Liver (tissue), 9 donors: Measurements from ENCODE around the gene KCNJ4. TPM values are rescaled to one million over a fixed set of nuclear protein-coding genes. Genes with fewer than 3 reads are reported as not detected.

Source experiments
- DNase-seq: peaks from one replicate; pipeline ENCODE4 v3.0.0-alpha.2; 2017; ENCODE audit warnings: low spot score
- H3K27ac ChIP-seq, 2 donors: one replicate each; pipeline ENCODE4 v1.7.0; 2013; ENCODE audit warnings: inconsistent platforms in 2 of 2, low read length in 2 of 2, control low read depth in 1 of 2, low read depth in 1 of 2, mild to moderate bottlenecking in 1 of 2
- H3K27me3 ChIP-seq, 4 donors: one replicate each; pipeline versions ENCODE4 v1.6.1 to v1.7.0; 2013; ENCODE audit warnings: low read length in 3 of 4, inconsistent platforms in 1 of 4, mild to moderate bottlenecking in 1 of 4, moderate library complexity in 1 of 4; ENCODE audit not compliant: control insufficient read depth in 4 of 4, insufficient read depth in 4 of 4
- H3K36me3 ChIP-seq, 4 donors: one replicate each; pipeline versions ENCODE4 v1.6.1 to v1.7.0; 2013; ENCODE audit warnings: low read length in 3 of 4, mild to moderate bottlenecking in 3 of 4, low read depth in 1 of 4, moderate library complexity in 1 of 4; ENCODE audit not compliant: control insufficient read depth in 4 of 4, insufficient read depth in 3 of 4
- H3K4me1 ChIP-seq, 4 donors: one replicate each; pipeline versions ENCODE4 v1.6.1 to v1.7.0; 2013; ENCODE audit warnings: low read length in 3 of 4, mild to moderate bottlenecking in 3 of 4, moderate library complexity in 1 of 4; ENCODE audit not compliant: control insufficient read depth in 4 of 4, insufficient read depth in 4 of 4
- H3K4me3 ChIP-seq, 3 donors: one replicate each; pipeline versions ENCODE4 v1.6.1 to v1.7.0; 2013; ENCODE audit warnings: low read length in 3 of 3, control low read depth in 1 of 3, low read depth in 1 of 3, mild to moderate bottlenecking in 1 of 3
- H3K9ac ChIP-seq, 2 donors: one replicate each; pipeline ENCODE4 v1.7.0; 2013; ENCODE audit warnings: low read length in 2 of 2, mild to moderate bottlenecking in 2 of 2, moderate library complexity in 2 of 2, control low read depth in 1 of 2, low read depth in 1 of 2
- H3K9me3 ChIP-seq, 4 donors: one replicate each; pipeline versions ENCODE4 v1.6.1 to v1.7.0; 2013; ENCODE audit warnings: low read length in 3 of 4; ENCODE audit not compliant: control insufficient read depth in 4 of 4
- EGR1 ChIP-seq, 2 donors: IDR thresholded peaks; 2 replicates each; pipeline ENCODE4 v1.6.1; 2016 to 2018; ENCODE audit warnings: antibody characterized with exemption in 2 of 2, low read depth in 2 of 2
- FOXA1 ChIP-seq: IDR thresholded peaks from 2 replicates; pipeline ENCODE4 v1.6.1; 2016; ENCODE audit warnings: antibody characterized with exemption
- FOXA2 ChIP-seq: IDR thresholded peaks from 2 replicates; pipeline ENCODE4 v1.6.1; 2016; ENCODE audit warnings: antibody characterized with exemption
- HNF4A ChIP-seq, 2 donors: conservative IDR thresholded peaks; 2 replicates each; pipeline ENCODE4 v1.6.1; 2016; ENCODE audit warnings: antibody characterized with exemption in 2 of 2, mild to moderate bottlenecking in 2 of 2
- HNF4G ChIP-seq: IDR thresholded peaks from 2 replicates; pipeline ENCODE4 v1.6.1; 2016; ENCODE audit warnings: antibody characterized with exemption
- JUND ChIP-seq, 2 donors: IDR thresholded peaks; 2 replicates each; pipeline ENCODE4 v1.6.1; 2016; ENCODE audit warnings: antibody characterized with exemption in 2 of 2
- NR2F2 ChIP-seq: IDR thresholded peaks from 2 replicates; pipeline ENCODE4 v1.6.1; 2016; ENCODE audit warnings: antibody characterized with exemption
- RAD21 ChIP-seq, 2 donors: IDR thresholded peaks; 2 replicates each; pipeline ENCODE4 v1.6.1; 2016; ENCODE audit warnings: antibody characterized with exemption in 2 of 2, mild to moderate bottlenecking in 2 of 2
- RXRA ChIP-seq, 2 donors: IDR thresholded peaks; 2 replicates each; pipeline ENCODE4 v1.6.1; 2017 to 2018; ENCODE audit warnings: antibody characterized with exemption in 2 of 2, mild to moderate bottlenecking in 1 of 2
- SP1 ChIP-seq: IDR thresholded peaks from 2 replicates; pipeline ENCODE4 v1.6.1; 2018; ENCODE audit warnings: antibody characterized with exemption, mild to moderate bottlenecking
- TAF1 ChIP-seq: conservative IDR thresholded peaks from 2 replicates; pipeline ENCODE4 v1.6.1; 2016; ENCODE audit warnings: antibody characterized with exemption, mild to moderate bottlenecking
- WGBS: extraction: QIAGEN DNeasy Blood & Tissue Kit; methylation state at CpG from one replicate; pipeline ENCODE4 v1.1.7; 2013; 5-methylcytosine and 5-hydroxymethylcytosine counted together
- polyA plus RNA-seq, 2 donors: library from polyadenylated mRNA; stranded (reverse) in 1 of 2; unstranded in 1 of 2; fragments of 200-250 nt in 1 of 2; fragments of >200 nt in 1 of 2; fragmentation: Nextera tagmentation in 1 of 2; extraction: Ambion mirVana in 1 of 2; gene quantifications; one replicate each; pipeline versions ENCODE4 v1.2.1 to v1.2.3, GENCODE V29; 2013 to 2015
- total RNA-seq, 2 donors: library from RNA; depleted of rRNA; stranded (reverse); fragments of >200 nt; gene quantifications; one replicate each; pipeline ENCODE4 v1.2.3, GENCODE V29; 2014
- TF ChIP-seq, protein P1 (sequence below): fragments of 150-350 bp; IDR thresholded peaks from 2 replicates; pipeline ENCODE4 v1.5.1; 2017; ENCODE audit warnings: improper control_type of control experiment, low read depth, low read length; ENCODE audit not compliant: missing input control
- TF ChIP-seq, protein P2 (sequence below): IDR thresholded peaks from 2 replicates; pipeline ENCODE4 v1.6.1; 2016; ENCODE audit warnings: antibody characterized with exemption
- TF ChIP-seq, protein P3 (sequence below): IDR thresholded peaks from 2 replicates; pipeline ENCODE4 v1.6.1; 2016; ENCODE audit warnings: antibody characterized with exemption, mild to moderate bottlenecking
- TF ChIP-seq, protein P4 (sequence below): IDR thresholded peaks from 2 replicates; pipeline ENCODE4 v1.6.1; 2016; ENCODE audit warnings: antibody characterized with exemption
- TF ChIP-seq, protein P5 (sequence below): IDR thresholded peaks from 2 replicates; pipeline ENCODE4 v1.6.1; 2016; ENCODE audit warnings: antibody characterized with exemption
- donor health status: healthy.
- donor health status: healthy.
- donor health status: healthy.
- donor health status: healthy.
- donor health status: healthy.

KCNJ4 gene
- total and polyA plus RNA-seq, 4 donors, result 0.05 TPM; not detected in 3

DNA sequence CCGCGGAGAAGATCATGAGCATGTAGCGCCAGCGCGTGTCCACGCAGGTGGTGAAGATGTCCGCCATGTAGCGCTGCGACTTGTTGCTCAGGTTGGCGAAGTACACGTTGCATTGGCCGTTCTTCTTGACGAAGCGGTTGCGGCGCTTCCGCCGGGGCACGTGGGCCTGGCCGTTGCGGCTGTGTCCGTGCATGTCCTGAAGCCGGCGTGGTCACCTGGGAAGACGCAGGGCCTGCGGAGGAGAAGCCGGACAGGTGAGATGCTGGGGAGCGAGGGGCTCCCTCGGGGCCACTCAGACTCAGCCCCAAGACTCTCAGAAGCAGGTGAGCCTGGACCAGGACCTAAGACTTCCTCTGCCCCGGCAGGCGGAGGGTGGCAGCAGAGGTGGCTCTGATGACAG is 27.1 kb downstream of the KCNJ4 start:
- TF ChIP-seq HNF4A (conservative IDR thresholded peaks at IDR 0.05) (no peak), RAD21 (IDR thresholded peaks at IDR 0.05) (no peak), JUND (IDR thresholded peaks at IDR 0.05) (no peak), FOXA1 (no peak), FOXA2 (no peak), EGR1 (IDR thresholded peaks at IDR 0.05; ENCODE audit: low read depth in 2 of 2) (no peak), RXRA (IDR thresholded peaks at IDR 0.05) (no peak), SP1 (no peak), NR2F2 (no peak), TAF1 (no peak), HNF4G (no peak)
- TF ChIP-seq, protein P1, sequence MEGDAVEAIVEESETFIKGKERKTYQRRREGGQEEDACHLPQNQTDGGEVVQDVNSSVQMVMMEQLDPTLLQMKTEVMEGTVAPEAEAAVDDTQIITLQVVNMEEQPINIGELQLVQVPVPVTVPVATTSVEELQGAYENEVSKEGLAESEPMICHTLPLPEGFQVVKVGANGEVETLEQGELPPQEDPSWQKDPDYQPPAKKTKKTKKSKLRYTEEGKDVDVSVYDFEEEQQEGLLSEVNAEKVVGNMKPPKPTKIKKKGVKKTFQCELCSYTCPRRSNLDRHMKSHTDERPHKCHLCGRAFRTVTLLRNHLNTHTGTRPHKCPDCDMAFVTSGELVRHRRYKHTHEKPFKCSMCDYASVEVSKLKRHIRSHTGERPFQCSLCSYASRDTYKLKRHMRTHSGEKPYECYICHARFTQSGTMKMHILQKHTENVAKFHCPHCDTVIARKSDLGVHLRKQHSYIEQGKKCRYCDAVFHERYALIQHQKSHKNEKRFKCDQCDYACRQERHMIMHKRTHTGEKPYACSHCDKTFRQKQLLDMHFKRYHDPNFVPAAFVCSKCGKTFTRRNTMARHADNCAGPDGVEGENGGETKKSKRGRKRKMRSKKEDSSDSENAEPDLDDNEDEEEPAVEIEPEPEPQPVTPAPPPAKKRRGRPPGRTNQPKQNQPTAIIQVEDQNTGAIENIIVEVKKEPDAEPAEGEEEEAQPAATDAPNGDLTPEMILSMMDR, result no peak
- TF ChIP-seq, protein P2, sequence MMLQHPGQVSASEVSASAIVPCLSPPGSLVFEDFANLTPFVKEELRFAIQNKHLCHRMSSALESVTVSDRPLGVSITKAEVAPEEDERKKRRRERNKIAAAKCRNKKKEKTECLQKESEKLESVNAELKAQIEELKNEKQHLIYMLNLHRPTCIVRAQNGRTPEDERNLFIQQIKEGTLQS, result no peak
- TF ChIP-seq, protein P3, sequence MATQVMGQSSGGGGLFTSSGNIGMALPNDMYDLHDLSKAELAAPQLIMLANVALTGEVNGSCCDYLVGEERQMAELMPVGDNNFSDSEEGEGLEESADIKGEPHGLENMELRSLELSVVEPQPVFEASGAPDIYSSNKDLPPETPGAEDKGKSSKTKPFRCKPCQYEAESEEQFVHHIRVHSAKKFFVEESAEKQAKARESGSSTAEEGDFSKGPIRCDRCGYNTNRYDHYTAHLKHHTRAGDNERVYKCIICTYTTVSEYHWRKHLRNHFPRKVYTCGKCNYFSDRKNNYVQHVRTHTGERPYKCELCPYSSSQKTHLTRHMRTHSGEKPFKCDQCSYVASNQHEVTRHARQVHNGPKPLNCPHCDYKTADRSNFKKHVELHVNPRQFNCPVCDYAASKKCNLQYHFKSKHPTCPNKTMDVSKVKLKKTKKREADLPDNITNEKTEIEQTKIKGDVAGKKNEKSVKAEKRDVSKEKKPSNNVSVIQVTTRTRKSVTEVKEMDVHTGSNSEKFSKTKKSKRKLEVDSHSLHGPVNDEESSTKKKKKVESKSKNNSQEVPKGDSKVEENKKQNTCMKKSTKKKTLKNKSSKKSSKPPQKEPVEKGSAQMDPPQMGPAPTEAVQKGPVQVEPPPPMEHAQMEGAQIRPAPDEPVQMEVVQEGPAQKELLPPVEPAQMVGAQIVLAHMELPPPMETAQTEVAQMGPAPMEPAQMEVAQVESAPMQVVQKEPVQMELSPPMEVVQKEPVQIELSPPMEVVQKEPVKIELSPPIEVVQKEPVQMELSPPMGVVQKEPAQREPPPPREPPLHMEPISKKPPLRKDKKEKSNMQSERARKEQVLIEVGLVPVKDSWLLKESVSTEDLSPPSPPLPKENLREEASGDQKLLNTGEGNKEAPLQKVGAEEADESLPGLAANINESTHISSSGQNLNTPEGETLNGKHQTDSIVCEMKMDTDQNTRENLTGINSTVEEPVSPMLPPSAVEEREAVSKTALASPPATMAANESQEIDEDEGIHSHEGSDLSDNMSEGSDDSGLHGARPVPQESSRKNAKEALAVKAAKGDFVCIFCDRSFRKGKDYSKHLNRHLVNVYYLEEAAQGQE, result no peak
- TF ChIP-seq, protein P4, sequence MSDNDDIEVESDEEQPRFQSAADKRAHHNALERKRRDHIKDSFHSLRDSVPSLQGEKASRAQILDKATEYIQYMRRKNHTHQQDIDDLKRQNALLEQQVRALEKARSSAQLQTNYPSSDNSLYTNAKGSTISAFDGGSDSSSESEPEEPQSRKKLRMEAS, result no peak
- TF ChIP-seq, protein P5, sequence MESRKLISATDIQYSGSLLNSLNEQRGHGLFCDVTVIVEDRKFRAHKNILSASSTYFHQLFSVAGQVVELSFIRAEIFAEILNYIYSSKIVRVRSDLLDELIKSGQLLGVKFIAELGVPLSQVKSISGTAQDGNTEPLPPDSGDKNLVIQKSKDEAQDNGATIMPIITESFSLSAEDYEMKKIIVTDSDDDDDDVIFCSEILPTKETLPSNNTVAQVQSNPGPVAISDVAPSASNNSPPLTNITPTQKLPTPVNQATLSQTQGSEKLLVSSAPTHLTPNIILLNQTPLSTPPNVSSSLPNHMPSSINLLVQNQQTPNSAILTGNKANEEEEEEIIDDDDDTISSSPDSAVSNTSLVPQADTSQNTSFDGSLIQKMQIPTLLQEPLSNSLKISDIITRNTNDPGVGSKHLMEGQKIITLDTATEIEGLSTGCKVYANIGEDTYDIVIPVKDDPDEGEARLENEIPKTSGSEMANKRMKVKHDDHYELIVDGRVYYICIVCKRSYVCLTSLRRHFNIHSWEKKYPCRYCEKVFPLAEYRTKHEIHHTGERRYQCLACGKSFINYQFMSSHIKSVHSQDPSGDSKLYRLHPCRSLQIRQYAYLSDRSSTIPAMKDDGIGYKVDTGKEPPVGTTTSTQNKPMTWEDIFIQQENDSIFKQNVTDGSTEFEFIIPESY, result no peak
- no peaks in the 10 kb centered on the region for H3K9me3 ChIP-seq
- H3K27me3 ChIP-seq, result no peaks in the 10 kb centered on the region
- H3K36me3 ChIP-seq, result no peaks in the 10 kb centered on the region
- WGBS, result 97% methylated on average over 31 of the region's 31 CpGs
- DNase-seq, result no peak
- peaks cover 9 to 20% (median 15%) of the 10 kb centered on the region in 4 donors for H3K4me1 ChIP-seq
- no peak overlapping the region for H3K9ac ChIP-seq
- H3K4me3 ChIP-seq, result no peak overlapping the region
- no peak overlapping the region for H3K27ac ChIP-seq

DNA sequence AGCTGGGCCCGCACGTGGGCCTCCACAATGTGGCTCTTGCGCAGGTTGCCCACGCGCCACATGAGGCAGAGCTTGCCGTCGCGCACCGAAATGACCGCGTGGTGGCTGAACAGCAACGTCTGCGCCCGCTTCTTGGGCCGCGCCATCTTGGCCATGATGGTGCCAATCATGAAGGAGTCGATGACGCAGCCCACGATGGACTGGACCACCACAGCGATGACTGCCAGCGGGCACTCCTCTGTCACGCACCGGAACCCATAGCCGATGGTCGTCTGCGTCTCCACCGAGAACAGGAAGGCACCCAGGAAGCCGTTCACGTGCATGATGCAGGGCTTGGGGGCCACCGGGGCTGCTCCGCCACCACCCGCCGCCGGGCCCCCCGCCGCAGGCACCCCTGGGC is 27.5 kb downstream of the KCNJ4 start:
- H3K9me3 ChIP-seq, result no peaks in the 10 kb centered on the region
- no peaks in the 10 kb centered on the region for H3K27me3 ChIP-seq
- peaks cover 12 to 25% (median 18%) of the 10 kb centered on the region in 4 donors for H3K4me1 ChIP-seq
- TF ChIP-seq JUND (IDR thresholded peaks at IDR 0.05), result no peak
- no peak for TF ChIP-seq RXRA (IDR thresholded peaks at IDR 0.05)
- no peak for TF ChIP-seq EGR1 (IDR thresholded peaks at IDR 0.05; ENCODE audit: low read depth in 2 of 2)
- no peak for TF ChIP-seq SP1
- TF ChIP-seq, protein P2, result no peak
- no peak for TF ChIP-seq HNF4A (conservative IDR thresholded peaks at IDR 0.05)
- no peak for TF ChIP-seq FOXA1
- WGBS, result 97% methylated on average over 36 of the region's 36 CpGs
- H3K36me3 ChIP-seq, result no peaks in the 10 kb centered on the region
- DNase-seq, result no peak
- H3K9ac ChIP-seq, result no peak overlapping the region
- H3K4me3 ChIP-seq, result no peak overlapping the region
- no peak overlapping the region for H3K27ac ChIP-seq
